NOMO-1 treated with DMSO at 0.1 percent for 48 hours (cell line): ENCODE data around the gene TTLL7.

ENCODE experiments used
- DNase-seq: peaks from one replicate; lab custom pipeline; 2025; ENCODE audit not compliant: unreplicated experiment; lab: John Stamatoyannopoulos, UW

TTLL7 gene, protein sequence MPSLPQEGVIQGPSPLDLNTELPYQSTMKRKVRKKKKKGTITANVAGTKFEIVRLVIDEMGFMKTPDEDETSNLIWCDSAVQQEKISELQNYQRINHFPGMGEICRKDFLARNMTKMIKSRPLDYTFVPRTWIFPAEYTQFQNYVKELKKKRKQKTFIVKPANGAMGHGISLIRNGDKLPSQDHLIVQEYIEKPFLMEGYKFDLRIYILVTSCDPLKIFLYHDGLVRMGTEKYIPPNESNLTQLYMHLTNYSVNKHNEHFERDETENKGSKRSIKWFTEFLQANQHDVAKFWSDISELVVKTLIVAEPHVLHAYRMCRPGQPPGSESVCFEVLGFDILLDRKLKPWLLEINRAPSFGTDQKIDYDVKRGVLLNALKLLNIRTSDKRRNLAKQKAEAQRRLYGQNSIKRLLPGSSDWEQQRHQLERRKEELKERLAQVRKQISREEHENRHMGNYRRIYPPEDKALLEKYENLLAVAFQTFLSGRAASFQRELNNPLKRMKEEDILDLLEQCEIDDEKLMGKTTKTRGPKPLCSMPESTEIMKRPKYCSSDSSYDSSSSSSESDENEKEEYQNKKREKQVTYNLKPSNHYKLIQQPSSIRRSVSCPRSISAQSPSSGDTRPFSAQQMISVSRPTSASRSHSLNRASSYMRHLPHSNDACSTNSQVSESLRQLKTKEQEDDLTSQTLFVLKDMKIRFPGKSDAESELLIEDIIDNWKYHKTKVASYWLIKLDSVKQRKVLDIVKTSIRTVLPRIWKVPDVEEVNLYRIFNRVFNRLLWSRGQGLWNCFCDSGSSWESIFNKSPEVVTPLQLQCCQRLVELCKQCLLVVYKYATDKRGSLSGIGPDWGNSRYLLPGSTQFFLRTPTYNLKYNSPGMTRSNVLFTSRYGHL

GRCh38 chr1:83998498-83999315 is at the start of gene TTLL7:
Gene TTLL7, minus strand, starts transcription at chr1:83999132. Its CDS starts 46,921 bp downstream, at chr1:83952211.
- DNase-seq: peak; percentile 45

GRCh38 chr1:84042461-84042860 is 43.5 kb upstream of the TTLL7 start:
- no peak for DNase-seq

DNA sequence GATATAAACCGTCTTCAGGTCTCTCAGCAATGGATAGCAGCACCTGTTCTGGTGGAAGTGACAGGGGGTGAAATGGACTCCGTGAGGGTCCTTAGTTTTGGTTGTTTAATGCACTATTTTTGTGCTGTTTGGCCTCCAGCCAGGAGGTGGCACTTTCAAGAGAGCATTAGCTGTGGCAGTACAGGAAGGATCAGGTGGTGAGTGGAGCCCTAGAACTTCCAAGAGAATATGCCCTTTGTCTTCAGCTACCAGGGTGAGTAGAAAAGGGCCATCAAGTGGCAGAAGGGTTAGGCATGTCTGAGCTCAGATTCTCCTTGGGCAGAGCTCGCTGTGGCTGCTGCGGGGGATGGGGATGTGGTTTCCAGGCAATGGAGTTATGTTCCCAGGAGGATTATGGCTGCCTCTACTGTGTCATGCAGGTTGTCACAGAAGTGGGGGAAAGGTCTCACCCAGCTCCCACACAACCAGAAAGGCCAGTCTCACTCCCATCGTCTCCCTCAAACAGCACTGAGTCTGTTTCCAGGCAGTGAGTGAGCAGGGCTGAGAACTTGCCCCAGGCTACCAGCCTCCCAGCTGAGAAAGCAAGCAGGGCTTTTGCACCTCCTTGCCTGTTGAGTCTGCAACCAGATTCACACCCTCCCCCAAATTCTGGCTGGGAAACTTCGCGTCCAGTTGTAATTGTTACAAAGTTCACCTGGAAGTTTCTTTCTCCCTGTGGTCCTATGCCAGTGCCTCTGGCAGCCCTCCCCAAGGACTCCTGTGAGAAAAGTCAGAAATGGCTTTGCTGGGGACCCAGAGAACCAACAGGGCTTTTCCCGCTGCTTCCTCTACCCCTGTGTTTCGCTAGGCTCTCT is 39.1 kb upstream of the TTLL7 start:
- DNase-seq: no peak

DNA sequence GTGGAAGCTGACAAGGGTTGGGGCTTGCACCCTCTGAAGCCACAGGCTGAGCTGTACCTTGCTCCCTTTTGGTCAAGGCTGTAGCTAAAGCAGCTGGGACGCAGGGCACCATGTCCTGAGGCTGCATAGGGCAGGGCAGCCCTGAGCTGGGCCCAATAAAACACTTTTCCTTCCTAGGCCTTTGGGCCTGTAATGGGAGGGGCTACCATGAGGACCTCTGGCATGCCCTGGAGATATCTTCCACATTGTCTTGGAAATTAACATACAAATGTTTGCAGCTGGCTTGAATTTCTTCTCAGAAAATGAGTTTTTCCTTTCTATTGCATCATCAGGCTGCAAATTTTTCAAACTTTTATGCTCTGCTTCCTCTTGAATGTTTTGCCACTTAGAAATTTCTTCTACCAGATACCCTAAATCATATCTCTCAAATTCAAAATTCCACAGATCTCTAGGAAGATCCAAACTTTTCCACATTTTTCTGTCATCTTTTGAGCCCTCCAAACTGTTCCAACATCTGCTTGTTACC is 32.9 kb upstream of the TTLL7 start:
- DNase-seq: no peak

GRCh38 chr1:84027368-84027767 is 28.4 kb upstream of the TTLL7 start:
- no peak for DNase-seq

DNA sequence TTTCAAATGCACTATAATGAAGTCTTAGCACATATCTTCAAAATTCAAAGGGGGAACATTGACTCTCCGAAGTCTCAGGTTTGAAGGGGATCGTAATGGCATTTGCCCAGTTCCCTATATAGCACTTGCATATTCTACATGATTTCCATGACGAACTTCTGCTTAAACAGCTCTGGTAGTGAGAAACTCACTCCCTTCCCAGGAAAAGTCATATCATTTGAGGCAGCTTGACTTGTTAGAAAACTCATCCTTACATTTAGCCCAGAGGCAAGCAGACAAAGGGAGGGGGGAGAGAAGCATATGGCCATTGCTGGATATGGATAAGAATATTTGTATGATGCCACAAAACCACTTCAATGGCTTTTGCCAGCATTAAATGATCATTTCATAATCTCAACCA is 27.0 kb upstream of the TTLL7 start:
- DNase-seq: no peak

GRCh38 chr1:84021822-84022221 is 22.9 kb upstream of the TTLL7 start:
- no peak for DNase-seq

DNA sequence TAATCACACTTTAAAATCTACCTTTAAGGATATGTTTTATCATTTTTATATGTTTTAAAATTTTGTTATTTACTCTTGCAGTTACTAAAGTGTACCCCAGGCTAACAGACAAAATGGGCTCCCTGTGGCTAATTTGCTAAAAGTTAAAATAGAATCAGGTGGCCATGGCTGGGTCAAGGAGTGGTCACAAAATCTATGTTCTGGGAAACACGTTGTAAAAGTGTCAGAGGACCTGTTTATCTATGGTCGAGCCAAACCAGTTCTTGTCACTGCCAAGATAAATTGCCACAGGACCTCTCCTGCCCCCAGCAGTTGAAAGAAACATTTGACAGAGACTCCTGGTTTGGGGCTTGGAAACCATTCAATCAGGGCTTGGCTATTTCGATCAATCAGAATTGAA is 21.2 kb upstream of the TTLL7 start:
- DNase-seq: no peak

DNA sequence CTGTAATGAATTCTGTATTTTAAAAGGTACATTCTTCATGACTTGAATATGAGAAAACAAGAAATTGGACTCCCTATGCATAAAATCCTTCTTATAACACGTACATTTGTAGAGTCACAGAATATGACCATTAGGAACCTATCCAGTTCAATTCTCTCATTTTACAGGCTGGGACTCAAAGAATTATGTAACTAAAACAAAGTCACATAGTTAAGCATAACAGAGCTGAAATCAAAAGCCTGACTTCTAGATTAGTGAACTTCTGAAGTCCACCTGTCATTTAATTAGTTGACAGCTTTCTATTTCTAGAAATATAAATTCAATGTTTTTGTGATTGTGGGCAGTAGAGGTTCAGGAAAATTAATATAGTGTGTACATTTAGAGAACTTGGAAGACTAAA is 20.3 kb upstream of the TTLL7 start:
- no peak for DNase-seq

DNA sequence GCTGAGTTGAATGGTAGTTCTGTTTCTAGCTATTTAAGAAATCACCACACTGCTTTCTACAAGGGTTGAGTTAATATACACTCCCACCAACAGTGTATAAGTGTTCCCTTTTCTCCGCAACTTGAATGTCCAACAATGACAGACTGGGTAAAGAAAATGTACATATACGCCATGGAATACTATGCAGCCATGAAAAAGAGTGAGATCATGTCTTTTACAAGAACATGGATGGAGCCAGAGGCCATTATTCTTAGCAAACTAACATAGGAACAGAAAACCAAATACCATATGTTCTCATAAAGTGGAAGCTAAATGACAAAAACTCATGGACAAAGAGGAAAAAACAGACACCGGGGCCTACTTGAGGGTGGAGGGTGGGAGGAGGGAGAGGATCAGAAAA is 14.8 kb upstream of the TTLL7 start:
- DNase-seq: no peak

GRCh38 chr1:84012018-84012417 is 13.1 kb upstream of the TTLL7 start:
- no peak for DNase-seq

- DNase-seq: no peak
Measured at GRCh38 chr1:84010136-84010535, 11.2 kb upstream of the TTLL7 start.

GRCh38 chr1:84008631-84009030 is 9.7 kb upstream of the TTLL7 start:
- DNase-seq: no peak

- DNase-seq: no peak
Measured at GRCh38 chr1:84006591-84006990, 7.7 kb upstream of the TTLL7 start.

DNA sequence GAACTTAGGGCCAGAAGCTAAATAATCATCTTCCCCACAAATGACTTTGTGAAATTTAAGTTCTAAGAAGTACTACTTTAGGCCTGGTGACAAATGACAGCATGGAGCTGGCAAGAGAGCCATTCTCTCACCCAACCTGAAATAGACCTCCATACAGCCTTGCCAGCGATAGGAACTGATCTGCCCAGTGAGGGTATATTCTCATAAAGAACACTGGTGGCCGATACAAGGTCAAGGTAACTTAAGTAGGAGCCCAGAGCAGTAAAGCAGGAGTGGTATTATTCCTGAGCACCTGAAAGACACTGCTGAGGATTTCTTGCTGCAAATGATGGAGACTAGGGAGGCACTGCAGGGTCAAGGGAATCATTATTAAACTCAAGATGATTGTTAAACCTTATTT is 2.6 kb upstream of the TTLL7 start:
- no peak for DNase-seq

- DNase-seq: no peak
Measured at GRCh38 chr1:84000954-84001495, 2.1 kb upstream of the TTLL7 start.

DNA sequence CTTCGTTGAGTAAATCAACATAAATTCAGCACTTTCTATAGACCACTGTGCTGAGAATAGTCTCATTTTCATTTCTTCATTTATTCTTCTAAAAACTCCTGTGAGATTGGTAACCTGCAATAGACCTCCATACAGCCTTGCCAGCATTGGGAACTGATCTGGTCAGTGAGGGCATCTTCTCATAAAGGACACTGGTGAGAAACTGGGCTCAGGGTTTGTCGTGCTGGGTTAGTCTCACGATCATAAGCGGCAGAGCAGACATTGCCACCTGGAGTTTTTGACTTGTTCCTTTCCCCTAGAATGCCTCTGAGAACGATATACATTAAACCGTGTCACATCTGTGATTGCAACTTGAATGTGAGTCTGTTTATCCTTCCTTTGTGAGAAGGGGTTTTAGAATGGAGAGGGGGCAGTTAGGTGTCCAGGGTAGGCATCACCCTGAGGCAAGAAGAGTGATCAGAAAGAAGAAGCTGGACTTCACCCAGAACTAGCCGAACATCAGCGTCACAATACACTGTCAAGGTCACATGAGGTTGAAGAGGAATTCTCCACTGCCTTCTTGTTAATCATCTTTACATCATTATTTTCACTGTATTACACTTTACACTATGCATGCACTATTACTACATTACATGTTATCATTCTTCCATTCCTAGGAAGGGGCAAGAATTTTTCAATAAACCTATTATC is 1.4 kb upstream of the TTLL7 start:
- DNase-seq: no peak

GRCh38 chr1:83999316-83999819 is 436 bp upstream of the TTLL7 start:
- peak; percentile 45 for DNase-seq

DNA sequence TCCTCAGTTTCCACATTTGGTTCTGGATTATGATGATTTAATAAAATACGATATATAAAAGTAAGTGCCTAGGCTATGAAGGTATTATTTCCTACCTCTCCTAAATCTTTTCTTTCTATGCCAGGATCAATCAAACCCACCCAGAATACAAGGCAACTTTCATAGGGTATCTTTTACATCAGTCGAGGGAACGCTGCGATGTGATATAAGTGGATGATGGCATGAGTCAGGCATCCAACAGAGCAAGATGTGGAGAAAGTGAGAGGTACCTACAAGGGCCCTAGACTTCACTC is 781 bp downstream of the TTLL7 start:
- no peak for DNase-seq
